HEK293 (cell line): ENCODE measurements around the gene ARHGAP45.
A peak's percentile ranks its signal among the peaks of the same experiment; 100 is the strongest.

Experiments used
- CTCF ChIA-PET: fragments of 350-600 bp; formaldehyde crosslinking; extraction: SDS; loops from one replicate; lab custom pipeline; 2021; ENCODE audit warnings: antibody characterized with exemption; lab: Yijun Ruan, JAX
- POLR2A ChIA-PET: fragments of 300-600 bp; formaldehyde crosslinking; extraction: SDS; loops from one replicate; lab custom pipeline; 2020; ENCODE audit warnings: antibody characterized with exemption, inconsistent platforms; lab: Yijun Ruan, JAX
- H3K27ac ChIP-seq: fragments of 200-500 bp; sonication (Bioruptor generic); 2 replicates; pipeline ENCODE4 v1.5.1; 2014; ENCODE audit warnings: low read depth, low read length, control low read depth, inconsistent platforms; ENCODE audit errors: extremely low read depth
- H3K36me3 ChIP-seq, 2 experiments: fragments of 200-500 bp in 1 of 2; sonication (Bioruptor generic) in 1 of 2; 1 replicate in 1 of 2; 2 replicates in 1 of 2; pipeline ENCODE4 v1.5.1; 2014 to 2017; ENCODE audit warnings: inconsistent platforms in 2 of 2, low read length in 2 of 2; ENCODE audit not compliant: control insufficient read depth in 2 of 2, insufficient read depth in 1 of 2
- H3K4me1 ChIP-seq: fragments of 200-500 bp; sonication (Bioruptor generic); 2 replicates; pipeline ENCODE4 v1.5.1; 2014; ENCODE audit warnings: mild to moderate bottlenecking, low read length, inconsistent platforms; ENCODE audit not compliant: control insufficient read depth, insufficient read depth
- H3K4me3 ChIP-seq: 2 replicates; pipeline ENCODE4 v1.5.1; 2011; ENCODE audit warnings: low read depth, mild to moderate bottlenecking, control low read depth, low read length, moderate library complexity
- H3K9me3 ChIP-seq: fragments of 200-500 bp; sonication (Bioruptor generic); 2 replicates; pipeline ENCODE4 v1.5.1; 2014; ENCODE audit warnings: low read depth, low read length, inconsistent platforms; ENCODE audit not compliant: control insufficient read depth, insufficient read depth
- BCL11B ChIP-seq: fragments of 450-650 bp; formaldehyde crosslinking; IDR thresholded peaks from 2 replicates; pipeline ENCODE4 v1.5.1; 2016; ENCODE audit warnings: low read depth, missing biosample characterization, missing genetic modification characterization
- HIC1 ChIP-seq: fragments of 450-650 bp; formaldehyde crosslinking; IDR thresholded peaks from 2 replicates; pipeline ENCODE4 v1.5.1; 2016; ENCODE audit warnings: missing biosample characterization, missing genetic modification characterization
- INSM2 ChIP-seq: fragments of 450-650 bp; formaldehyde crosslinking; IDR thresholded peaks from 2 replicates; pipeline ENCODE4 v1.5.1; 2016; ENCODE audit warnings: missing biosample characterization, missing genetic modification characterization
- SCRT2 ChIP-seq: fragments of 450-650 bp; formaldehyde crosslinking; IDR thresholded peaks from 2 replicates; pipeline ENCODE4 v1.5.1; 2016; ENCODE audit warnings: missing biosample characterization, missing genetic modification characterization
- SP7 ChIP-seq: fragments of 450-650 bp; formaldehyde crosslinking; IDR thresholded peaks from 2 replicates; pipeline ENCODE4 v1.5.1; 2016; ENCODE audit warnings: missing biosample characterization, missing genetic modification characterization
- WT1 ChIP-seq: fragments of 450-650 bp; formaldehyde crosslinking; IDR thresholded peaks from 2 replicates; pipeline ENCODE4 v1.5.1; 2016; ENCODE audit warnings: missing biosample characterization, missing genetic modification characterization
- ZBTB10 ChIP-seq: fragments of 450-650 bp; formaldehyde crosslinking; IDR thresholded peaks from 2 replicates; pipeline ENCODE4 v1.5.1; 2016; ENCODE audit warnings: missing biosample characterization, missing genetic modification characterization
- ZBTB17 ChIP-seq: fragments of 450-650 bp; formaldehyde crosslinking; IDR thresholded peaks from 2 replicates; pipeline ENCODE4 v1.5.1; 2016; ENCODE audit warnings: missing biosample characterization, missing genetic modification characterization
- ZBTB48 ChIP-seq: fragments of 450-650 bp; formaldehyde crosslinking; IDR thresholded peaks from 2 replicates; pipeline ENCODE4 v1.5.1; 2016; ENCODE audit warnings: missing biosample characterization, missing genetic modification characterization
- ZBTB7A ChIP-seq: fragments of 450-650 bp; formaldehyde crosslinking; IDR thresholded peaks from 2 replicates; pipeline ENCODE4 v1.5.1; 2016; ENCODE audit warnings: low read depth, missing biosample characterization, missing genetic modification characterization
- ZFHX2 ChIP-seq: fragments of 450-650 bp; formaldehyde crosslinking; conservative IDR thresholded peaks from 2 replicates; pipeline ENCODE4 v1.5.1; 2016; ENCODE audit warnings: missing biosample characterization, missing genetic modification characterization
- ZIC2 ChIP-seq: fragments of 450-650 bp; formaldehyde crosslinking; IDR thresholded peaks from 2 replicates; pipeline ENCODE4 v1.5.1; 2016; ENCODE audit warnings: missing biosample characterization, missing genetic modification characterization
- ZNF10 ChIP-seq: fragments of 450-650 bp; formaldehyde crosslinking; IDR thresholded peaks from 2 replicates; pipeline ENCODE4 v1.5.1; 2017; ENCODE audit warnings: missing biosample characterization, missing genetic modification characterization
- ZNF121 ChIP-seq: fragments of 450-650 bp; formaldehyde crosslinking; IDR thresholded peaks from 2 replicates; pipeline ENCODE4 v1.5.1; 2016; ENCODE audit warnings: missing biosample characterization, missing genetic modification characterization
- ZNF133 ChIP-seq: fragments of 450-650 bp; formaldehyde crosslinking; IDR thresholded peaks from 2 replicates; pipeline ENCODE4 v1.5.1; 2016; ENCODE audit warnings: missing biosample characterization, missing genetic modification characterization
- ZNF16 ChIP-seq: fragments of 450-650 bp; formaldehyde crosslinking; IDR thresholded peaks from 2 replicates; pipeline ENCODE4 v1.5.1; 2016; ENCODE audit warnings: low read depth, missing biosample characterization, missing genetic modification characterization
- ZNF174 ChIP-seq: fragments of 450-650 bp; formaldehyde crosslinking; IDR thresholded peaks from 2 replicates; pipeline ENCODE4 v1.5.0; 2017; ENCODE audit warnings: missing biosample characterization, mild to moderate bottlenecking, missing genetic modification characterization
- ZNF302 ChIP-seq: fragments of 450-650 bp; formaldehyde crosslinking; IDR thresholded peaks from 2 replicates; pipeline ENCODE4 v1.5.1; 2016; ENCODE audit warnings: missing biosample characterization, missing genetic modification characterization, low read depth
- ZNF394 ChIP-seq: fragments of 450-650 bp; formaldehyde crosslinking; IDR thresholded peaks from 2 replicates; pipeline ENCODE4 v1.5.1; 2016; ENCODE audit warnings: missing biosample characterization, missing genetic modification characterization, mild to moderate bottlenecking, moderate library complexity, borderline replicate concordance
- ZNF404 ChIP-seq: fragments of 450-650 bp; formaldehyde crosslinking; IDR thresholded peaks from 2 replicates; pipeline ENCODE4 v1.5.1; 2017; ENCODE audit warnings: missing biosample characterization, missing genetic modification characterization
- ZNF48 ChIP-seq: fragments of 450-650 bp; formaldehyde crosslinking; IDR thresholded peaks from 2 replicates; pipeline ENCODE4 v1.5.1; 2016; ENCODE audit warnings: missing biosample characterization, missing genetic modification characterization
- ZNF600 ChIP-seq: fragments of 450-650 bp; formaldehyde crosslinking; IDR thresholded peaks from 2 replicates; pipeline ENCODE4 v1.5.1; 2016; ENCODE audit warnings: missing biosample characterization, missing genetic modification characterization
- ZSCAN5A ChIP-seq: fragments of 450-650 bp; formaldehyde crosslinking; IDR thresholded peaks from 2 replicates; pipeline ENCODE4 v1.5.1; 2016; ENCODE audit warnings: missing biosample characterization, missing genetic modification characterization

ARHGAP45 gene

GRCh38 chr19:1068009-1069001, 1.3 kb downstream of the ARHGAP45 start (continued):
- TF ChIP-seq INSM2 (tag by site-specific recombination) (no peak), ZNF121 (tag by site-specific recombination) (no peak), ZNF404 (tag by site-specific recombination) (no peak), ZSCAN5A (tag by site-specific recombination) (no peak), ZNF394 (no peak), SP7 (tag by site-specific recombination) (no peak), ZFHX2 (tag by site-specific recombination) (peak; percentile 58), ZIC2 (tag by site-specific recombination) (no peak), BCL11B (tag by site-specific recombination) (peak; percentile 95), ZNF600 (tag by site-specific recombination) (peak; percentile 79), ZBTB48 (tag by site-specific recombination) (no peak), ZBTB7A (no peak), ZNF48 (no peak), SCRT2 (tag by site-specific recombination) (peak; percentile 82), ZNF302 (tag by site-specific recombination) (no peak), ZBTB10 (tag by site-specific recombination) (no peak), ZNF174 (tag by site-specific recombination) (no peak)

- H3K9me3 ChIP-seq, result no peaks in the 10 kb centered on the region
- peaks cover 2% of the 10 kb centered on the region; the same call in 1 of the 2 replicates for H3K4me1 ChIP-seq
- no peak overlapping the region for H3K27ac ChIP-seq
- TF ChIP-seq ZNF10 (tag by site-specific recombination), result peak; percentile 61; the same call in 1 of the 2 replicates
- TF ChIP-seq ZBTB17 (tag by site-specific recombination), result no peak
- TF ChIP-seq ZNF16, result peak; percentile 97
- no peak for TF ChIP-seq ZNF133 (tag by site-specific recombination)
- 0 out of 2 replicates have a peak, but pooled peaks have one; percentile 40 for TF ChIP-seq HIC1 (tag by site-specific recombination)
- TF ChIP-seq WT1, result peak; percentile 1; the same call in 1 of the 2 replicates
- 0 out of 2 replicates have a peak, but pooled peaks have one; percentile 53 for TF ChIP-seq ZBTB7A
- TF ChIP-seq, all 188 proteins: peak for 5
- H3K36me3 ChIP-seq, result no peaks in the 10 kb centered on the region
- H3K4me3 ChIP-seq, result no peak overlapping the region
- POLR2A ChIA-PET, result no interaction called here
- CTCF ChIA-PET, result no interaction called here
These were observed 2.2 kb downstream of the ARHGAP45 start for GRCh38 chr19:1069009-1069779.
